OCI-LY3 (cell line): ENCODE results near the gene PLCB4.

ENCODE experiments used
- CTCF ChIP-seq: fragments of 200-600, 300-600 bp; sonication (generic); IDR thresholded peaks from 2 replicates; pipeline ENCODE4 v1.5.1; 2014; ENCODE audit warnings: antibody characterized with exemption, low read length, low read depth
- EZH2phosphoT487 ChIP-seq: fragments of 200-600 bp; shearing (Covaris generic); IDR thresholded peaks from 2 replicates; pipeline ENCODE4 v1.6.1; 2018; ENCODE audit warnings: antibody characterized with exemption, mixed run types, low read depth

GRCh38 chr20:9117548-9117947, 48.7 kb downstream of the PLCB4 start:
- TF ChIP-seq CTCF: no peak
- TF ChIP-seq EZH2phosphoT487: no peak
